DMS 273 (cell line): Measurements from ENCODE around the gene FHIT.
A peak's percentile ranks its signal among the peaks of the same experiment; 100 is the strongest.

Source experiments
- DNase-seq: peaks from one replicate; lab custom pipeline; 2025; ENCODE audit not compliant: unreplicated experiment; lab: John Stamatoyannopoulos, UW

Gene FHIT

GRCh38 chr3:59764171-59764570 lies 1487.1 kb downstream of the FHIT start:
- peak; percentile 22 for DNase-seq

GRCh38 chr3:59762941-59763340 lies 1488.3 kb downstream of the FHIT start:
- DNase-seq, result no peak

- no peak for DNase-seq
Observed at GRCh38 chr3:59759298-59760031, 1491.8 kb downstream of the FHIT start.

- DNase-seq, result no peak
Observed at GRCh38 chr3:59758672-59759071, 1492.6 kb downstream of the FHIT start.

- no peak for DNase-seq
Observed at GRCh38 chr3:59756934-59757333, 1494.3 kb downstream of the FHIT start.

- peak; percentile 21 for DNase-seq
Observed at GRCh38 chr3:59754456-59755129, 1496.7 kb downstream of the FHIT start.

GRCh38 chr3:59753808-59754450 lies 1497.3 kb downstream of the FHIT start:
- DNase-seq, result peak; percentile 9

GRCh38 chr3:59752925-59753324 lies 1498.3 kb downstream of the FHIT start:
- no peak for DNase-seq

GRCh38 chr3:59751606-59752005 lies 1499.6 kb downstream of the FHIT start:
- DNase-seq, result no peak

- no peak for DNase-seq
Observed at GRCh38 chr3:59750391-59750790, 1500.9 kb downstream of the FHIT start.

- no peak for DNase-seq
Observed at GRCh38 chr3:59749291-59749690, 1502.0 kb downstream of the FHIT start.

- DNase-seq, result no peak
Observed at GRCh38 chr3:59746585-59746984, 1504.7 kb downstream of the FHIT start.

- DNase-seq, result no peak
Observed at GRCh38 chr3:59737241-59737640, 1514.0 kb downstream of the FHIT start.

GRCh38 chr3:59734061-59734460 lies 1517.2 kb downstream of the FHIT start:
- DNase-seq, result no peak

- no peak for DNase-seq
Observed at GRCh38 chr3:59733041-59733809, 1518.0 kb downstream of the FHIT start.

- DNase-seq, result no peak
Observed at GRCh38 chr3:59731943-59732342, 1519.3 kb downstream of the FHIT start.

GRCh38 chr3:59730591-59730990 lies 1520.7 kb downstream of the FHIT start:
- DNase-seq, result no peak

GRCh38 chr3:59728587-59728908 lies 1522.7 kb downstream of the FHIT start:
- DNase-seq, result no peak

- DNase-seq, result no peak
Observed at GRCh38 chr3:59727902-59728586, 1523.2 kb downstream of the FHIT start.

- DNase-seq, result no peak
Observed at GRCh38 chr3:59726279-59726678, 1525.0 kb downstream of the FHIT start.

GRCh38 chr3:59717679-59718205 lies 1533.5 kb downstream of the FHIT start:
- DNase-seq, result no peak
